H1 (cell line): ENCODE data around the gene GHRHR. TPM values are rescaled to one million over a fixed set of nuclear protein-coding genes. Genes with fewer than 3 reads are reported as not detected.

Experiments used
- CTCF ChIA-PET: fragments of 300-600 bp; sonication (Branson Sonifier 250); formaldehyde crosslinking; loops from one replicate; lab custom pipeline; 2021; ENCODE audit not compliant: partially characterized antibody; lab: Charles Lee
- POLR2A ChIA-PET: fragments of 300-600 bp; sonication (Branson Sonifier 250); formaldehyde crosslinking; loops from one replicate; lab custom pipeline; 2021; ENCODE audit warnings: inconsistent platforms; ENCODE audit not compliant: partially characterized antibody; lab: Charles Lee
- DNase-seq, 2 experiments: peaks; one replicate each; pipeline versions ENCODE4 v3.0.0 to v3.0.0-alpha.2; 2010 to 2022; ENCODE audit warnings: low spot score in 2 of 2, low read depth in 1 of 2, mixed read lengths in 1 of 2
- FAIRE-seq: peaks from 2 replicates; lab custom pipeline; 2011; peaks lifted over from hg19 to GRCh38; lab: Jason Lieb, UNC
- H2AFZ ChIP-seq: 2 replicates; pipeline ENCODE4 v1.8.1; 2012; ENCODE audit warnings: low read length, inconsistent platforms
- H2AK5ac ChIP-seq: 2 replicates; pipeline ENCODE4 v1.6.1; 2013; ENCODE audit warnings: low read depth, low read length
- H2BK120ac ChIP-seq: replicated peaks from 2 replicates; pipeline ENCODE3; 2013; ENCODE audit warnings: low read depth, low read length, inconsistent platforms
- H2BK12ac ChIP-seq: 2 replicates; pipeline ENCODE4 v1.6.1; 2013; ENCODE audit warnings: low read depth, low read length
- H2BK15ac ChIP-seq: 2 replicates; pipeline ENCODE4 v1.6.1; 2013; ENCODE audit warnings: low read length
- H2BK20ac ChIP-seq: 2 replicates; pipeline ENCODE4 v1.6.1; 2013; ENCODE audit warnings: low read length
- H2BK5ac ChIP-seq: 2 replicates; pipeline ENCODE4 v1.6.1; 2013; ENCODE audit warnings: low read depth, low read length
- H3K14ac ChIP-seq: 2 replicates; pipeline ENCODE4 v1.6.1; 2013; ENCODE audit warnings: inconsistent platforms; ENCODE audit not compliant: insufficient read length
- H3K18ac ChIP-seq: 2 replicates; pipeline ENCODE4 v1.6.1; 2013; ENCODE audit warnings: low read length; ENCODE audit errors: extremely low read depth
- H3K23ac ChIP-seq: 2 replicates; pipeline ENCODE4 v1.6.1; 2013; ENCODE audit warnings: inconsistent platforms; ENCODE audit not compliant: insufficient read length
- H3K23me2 ChIP-seq: 2 replicates; pipeline ENCODE4 v1.6.1; 2013; ENCODE audit warnings: low read depth, low read length
- H3K27ac ChIP-seq: 2 replicates; pipeline ENCODE4 v1.6.1; 2011; ENCODE audit warnings: low read depth, low read length, inconsistent platforms
- H3K27me3 ChIP-seq, 4 experiments: replicated peaks in 1 of 4; 1 replicate in 1 of 4; 2 replicates in 3 of 4; pipeline versions ENCODE4 v1.6.1 to v1.8.1; 2011 to 2013; ENCODE audit warnings: low read length in 3 of 4, mild to moderate bottlenecking in 3 of 4, inconsistent platforms in 2 of 4, mixed read lengths in 2 of 4, moderate library complexity in 1 of 4; ENCODE audit not compliant: control insufficient read depth in 3 of 4, insufficient read depth in 3 of 4; ENCODE audit errors: extremely low read depth in 1 of 4
- H3K36me3 ChIP-seq, 4 experiments: 2 replicates each; pipeline versions ENCODE4 v1.6.1 to v1.8.1; 2011 to 2013; ENCODE audit warnings: mild to moderate bottlenecking in 4 of 4, low read length in 3 of 4, moderate library complexity in 2 of 4, control low read depth in 1 of 4, inconsistent platforms in 1 of 4; ENCODE audit not compliant: insufficient read depth in 4 of 4, control insufficient read depth in 2 of 4
- H3K4ac ChIP-seq: replicated peaks from 2 replicates; pipeline ENCODE3; 2013; ENCODE audit warnings: low read length, low read depth, mixed read lengths, inconsistent platforms; ENCODE audit not compliant: insufficient read length
- H3K4me1 ChIP-seq, 4 experiments: replicated peaks in 1 of 4; 1 replicate in 1 of 4; 2 replicates in 3 of 4; pipeline versions ENCODE4 v1.6.1 to v1.8.1; 2011 to 2013; ENCODE audit warnings: low read length in 3 of 4, inconsistent platforms in 2 of 4, mixed read lengths in 1 of 4; ENCODE audit not compliant: insufficient read depth in 4 of 4, control insufficient read depth in 3 of 4
- H3K4me2 ChIP-seq, 2 experiments: 2 replicates each; pipeline versions ENCODE4 v1.6.1 to v1.8.1; 2011 to 2013; ENCODE audit warnings: low read depth in 2 of 2, low read length in 2 of 2, control low read depth in 1 of 2, inconsistent platforms in 1 of 2, mild to moderate bottlenecking in 1 of 2; ENCODE audit not compliant: insufficient read depth in 1 of 2
- H3K4me3 ChIP-seq, 4 experiments: fragments of 200-600, 300-600 bp in 1 of 4; sonication (generic), shearing (Covaris generic), sonication (Bioruptor Twin) in 1 of 4; 2 replicates each; pipeline versions ENCODE4 v1.5.1 to v1.8.1; 2011 to 2016; ENCODE audit warnings: low read length in 4 of 4, low read depth in 3 of 4, control low read depth in 2 of 4, inconsistent platforms in 2 of 4, mild to moderate bottlenecking in 2 of 4, mixed read lengths in 1 of 4, moderate library complexity in 1 of 4; ENCODE audit not compliant: insufficient read depth in 2 of 4; ENCODE audit errors: extremely low read depth in 1 of 4
- H3K56ac ChIP-seq: replicated peaks from 2 replicates; pipeline ENCODE3; 2013; ENCODE audit warnings: low read depth, mild to moderate bottlenecking, mixed read lengths, low read length, inconsistent platforms; ENCODE audit not compliant: insufficient read length
- H3K79me1 ChIP-seq: 2 replicates; pipeline ENCODE4 v1.6.1; 2013; ENCODE audit warnings: low read depth, low read length, control low read depth
- H3K79me2 ChIP-seq, 2 experiments: 2 replicates each; pipeline versions ENCODE4 v1.6.1 to v1.8.1; 2012 to 2013; ENCODE audit warnings: low read length in 2 of 2, mild to moderate bottlenecking in 2 of 2, inconsistent platforms in 1 of 2; ENCODE audit not compliant: insufficient read depth in 2 of 2, control insufficient read depth in 1 of 2
- H3K9ac ChIP-seq, 4 experiments: replicated peaks in 1 of 4; 1 replicate in 1 of 4; 2 replicates in 3 of 4; pipeline versions ENCODE4 v1.6.1 to v1.8.1; 2011 to 2013; ENCODE audit warnings: low read depth in 3 of 4, low read length in 3 of 4, control low read depth in 2 of 4, mild to moderate bottlenecking in 2 of 4, moderate library complexity in 2 of 4, inconsistent platforms in 1 of 4; ENCODE audit errors: extremely low read depth in 1 of 4
- H3K9me3 ChIP-seq, 2 experiments: 2 replicates each; pipeline versions ENCODE4 v1.6.1 to v1.8.1; 2012 to 2013; ENCODE audit warnings: mild to moderate bottlenecking in 2 of 2, moderate library complexity in 2 of 2, control low read depth in 1 of 2, inconsistent platforms in 1 of 2, low read depth in 1 of 2, low read length in 1 of 2, mixed read lengths in 1 of 2; ENCODE audit not compliant: insufficient read depth in 2 of 2
- H4K20me1 ChIP-seq, 2 experiments: replicated peaks in 1 of 2; 2 replicates each; pipeline versions ENCODE3 to v1.8.1; 2011 to 2013; ENCODE audit warnings: inconsistent platforms in 2 of 2, low read length in 2 of 2, mild to moderate bottlenecking in 1 of 2; ENCODE audit not compliant: insufficient read depth in 2 of 2, control insufficient read depth in 1 of 2
- H4K5ac ChIP-seq: 2 replicates; pipeline ENCODE4 v1.6.1; 2013; ENCODE audit warnings: low read length, low read depth, mixed read lengths, inconsistent platforms; ENCODE audit not compliant: insufficient read length
- H4K8ac ChIP-seq: 2 replicates; pipeline ENCODE4 v1.8.0; 2013; ENCODE audit warnings: mild to moderate bottlenecking, moderate library complexity, low read length, inconsistent platforms; ENCODE audit not compliant: insufficient read depth; ENCODE audit errors: extremely low read depth
- H4K91ac ChIP-seq: replicated peaks from 2 replicates; pipeline ENCODE3; 2013; ENCODE audit warnings: low read length, mixed read lengths, inconsistent platforms; ENCODE audit not compliant: insufficient read length
- SP1 ChIP-seq: IDR thresholded peaks from 2 replicates; pipeline ENCODE4 v1.6.1; 2011; ENCODE audit warnings: low read depth, low read length
- SP4 ChIP-seq: IDR thresholded peaks from 2 replicates; pipeline ENCODE4 v1.6.1; 2012; ENCODE audit warnings: low read length, inconsistent platforms
- WGBS, 2 experiments: shearing (Covaris generic) in 1 of 2; methylation state at CpG; one replicate each; pipeline versions ENCODE4 v1.1.6 to v1.1.7; 2013 to 2015; ENCODE audit warnings: low lambda C conversion rate in 2 of 2, mixed read lengths in 2 of 2, inconsistent platforms in 1 of 2, low coverage in 1 of 2, missing lambda C conversion rate in 1 of 2; ENCODE audit not compliant: insufficient replicate concordance in 2 of 2, insufficient coverage in 1 of 2, insufficient read length in 1 of 2; ENCODE audit errors: extremely low coverage in 1 of 2, missing lambda C conversion rate in 1 of 2; 5-methylcytosine and 5-hydroxymethylcytosine counted together
- polyA plus RNA-seq, 7 experiments: library from polyadenylated mRNA; depleted of rRNA in 3 of 7; stranded (reverse) in 5 of 7; unstranded in 2 of 7; fragments of >200 nt in 5 of 7; fragments of 200-250 nt in 2 of 7; gene quantifications; 1 replicate in 5 of 7; 2 replicates in 1 of 7; 4 replicates in 1 of 7; pipeline versions ENCODE4 v1.2.1 to v1.2.3, GENCODE V29; 2011 to 2013; ENCODE audit warnings: missing spikeins in 2 of 7, mixed read lengths in 2 of 7
- total RNA-seq: library from RNA; stranded (reverse); fragmentation: NEBNext Ultra II Directional; extraction: Animal tissue kit (Norgen Biotek cat#: 25700); gene quantifications from 2 replicates; pipeline ENCODE4 v1.2.1, GENCODE V29; 2021
- TF ChIP-seq, protein P1 (sequence below): IDR thresholded peaks from 2 replicates; pipeline ENCODE4 v1.6.1; 2012; ENCODE audit warnings: inconsistent platforms

GHRHR gene
- total and polyA plus RNA-seq, 2 of the 8 experiments (the other 6 are each of a cell fraction or from before 2014, with no cell fraction given) = 0.60 to 6.5 TPM

DNA sequence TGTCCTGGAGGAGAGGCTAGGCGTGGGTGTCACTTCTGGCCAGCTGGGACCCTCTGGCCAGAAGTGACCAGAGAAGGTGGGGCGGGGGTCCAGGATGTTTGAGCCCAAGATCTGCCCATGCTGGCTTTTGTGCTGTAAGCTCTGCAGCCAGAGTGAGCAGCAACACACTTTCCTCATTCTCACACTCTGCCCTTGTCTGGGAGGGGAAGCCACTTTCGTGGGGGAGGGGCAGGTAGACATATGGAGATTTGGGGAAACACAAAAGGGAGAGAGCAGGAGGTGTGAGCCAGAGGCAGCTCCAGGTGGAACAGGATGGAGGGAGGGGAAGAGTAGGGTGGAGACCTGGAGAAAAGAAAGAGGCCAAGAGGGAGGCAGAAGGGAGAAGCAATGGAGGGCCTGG is 56.9 kb downstream of the GHRHR start:
- Histone ChIP-seq H3K9ac (no peak overlapping the region; a peak in 1 of 7 replicates), H3K23ac (no peak overlapping the region), H4K20me1 (no peaks in the 10 kb centered on the region), H3K4me2 (peak overlapping the region; percentile 22 to 34; a peak in 1 of 4 replicates), H3K79me1 (no peaks in the 10 kb centered on the region; the same call in 1 of the 2 replicates), H2BK12ac (no peak overlapping the region; the same call in 1 of the 2 replicates), H3K4me3 (no peak overlapping the region), H2BK20ac (no peak overlapping the region), H4K91ac (no peak overlapping the region), H2AK5ac (no peak overlapping the region), H4K8ac (no peak overlapping the region), H3K4me1 (peaks cover 9 to 16% (median 13%) of the 10 kb centered on the region in 4 experiments), H3K36me3 (no peaks in the 10 kb centered on the region), H3K79me2 (no peaks in the 10 kb centered on the region), H3K27ac (no peak overlapping the region), H2BK5ac (no peak overlapping the region; the same call in 1 of the 2 replicates), H2BK15ac (no peak overlapping the region), H3K9me3 (no peaks in the 10 kb centered on the region), H4K5ac (no peak overlapping the region), H3K14ac (no peak overlapping the region), H3K18ac (no peak overlapping the region), H2BK120ac (no peak overlapping the region), H3K23me2 (no peaks in the 10 kb centered on the region), H2AFZ (no peak overlapping the region), H3K27me3 (no peaks in the 10 kb centered on the region), H3K4ac (no peak overlapping the region), H3K56ac (no peak overlapping the region)
- no peak for DNase-seq
- POLR2A ChIA-PET = interaction anchor here (0.6 kb wide), 1 partner anchor 18 kb away, joined by 3 read pairs; no protein-coding TSS in a partner anchor
- CTCF ChIA-PET = interaction anchor here (1.0 to 52.0 kb wide), 10 partner anchors 9 to 114 kb away, joined by 3 to 880 read pairs (median 4); partner anchors contain the start of gene ADCYAP1R1
- WGBS, 2 experiments = 41% methylated on average over 3 of the region's 3 CpGs; no CpG with 5 or more reads in 1 of the 2 experiments
- 0 out of 2 replicates have a peak, but pooled peaks have one; percentile 32 for TF ChIP-seq SP1
- TF ChIP-seq SP4 = no peak
- TF ChIP-seq, protein P1, sequence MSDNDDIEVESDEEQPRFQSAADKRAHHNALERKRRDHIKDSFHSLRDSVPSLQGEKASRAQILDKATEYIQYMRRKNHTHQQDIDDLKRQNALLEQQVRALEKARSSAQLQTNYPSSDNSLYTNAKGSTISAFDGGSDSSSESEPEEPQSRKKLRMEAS = 0 out of 2 replicates have a peak, but pooled peaks have one; percentile 22
- FAIRE-seq = no peak
